Naive B cell (primary cell): ENCODE results near the gene CD8A. TPM values are rescaled to one million over a fixed set of nuclear protein-coding genes. Genes with fewer than 3 reads are reported as not detected.
"Not testable (repeated sequence)": the region's sequence is repeated elsewhere in the genome, so short reads cannot be mapped to it uniquely, and the experiment has no call there.

Experiments used
- ATAC-seq, 2 donors: fragments of 150-1000 bp; cut with Tn5 transposase; 2 replicates each; pipeline ENCODE4 v1.10.0; 2021; ENCODE audit warnings: low read depth in 2 of 2, mild to moderate bottlenecking in 2 of 2, moderate library complexity in 2 of 2
- DNase-seq: peaks from one replicate; pipeline ENCODE4 v3.0.0; 2022
- H3K27ac Mint-ChIP-seq, 6 donors: one replicate each; pipeline ENCODE4 v1.8.0; 2020 to 2022; ENCODE audit warnings: mild to moderate bottlenecking in 6 of 6, mixed read lengths in 6 of 6, moderate library complexity in 5 of 6, inconsistent platforms in 2 of 6
- H3K27me3 Mint-ChIP-seq, 3 donors: one replicate each; pipeline ENCODE4 v1.8.0; 2021 to 2022; ENCODE audit warnings: mixed read lengths in 3 of 3, mild to moderate bottlenecking in 1 of 3
- H3K36me3 Mint-ChIP-seq, 2 donors: one replicate each; pipeline ENCODE4 v1.8.0; 2020 to 2022; ENCODE audit warnings: mixed read lengths in 2 of 2, inconsistent platforms in 1 of 2, mild to moderate bottlenecking in 1 of 2
- H3K4me1 Mint-ChIP-seq, 3 donors: one replicate each; pipeline ENCODE4 v1.8.0; 2020 to 2022; ENCODE audit warnings: mixed read lengths in 3 of 3, inconsistent platforms in 1 of 3, mild to moderate bottlenecking in 1 of 3, moderate library complexity in 1 of 3
- H3K4me3 Mint-ChIP-seq, 8 donors: one replicate each; pipeline ENCODE4 v1.8.0; 2020 to 2022; ENCODE audit warnings: mild to moderate bottlenecking in 8 of 8, mixed read lengths in 8 of 8, moderate library complexity in 8 of 8, inconsistent platforms in 2 of 8
- H3K9me3 Mint-ChIP-seq, 7 donors: one replicate each; pipeline ENCODE4 v1.8.0; 2020 to 2022; ENCODE audit warnings: mixed read lengths in 7 of 7, mild to moderate bottlenecking in 5 of 7, inconsistent platforms in 2 of 7, moderate library complexity in 1 of 7
- polyA plus RNA-seq, 6 donors: library from polyadenylated mRNA; unstranded; fragments of 300-500 nt; fragmentation: Illumina TruSeq; gene quantifications; one replicate each; pipeline ENCODE4 v1.2.3, GENCODE V29; 2021; ENCODE audit warnings: low read depth in 6 of 6

The CD8A gene
- polyA plus RNA-seq, 6 donors from 2014 or later: 0.59 to 1.9 (median 1.0) TPM; not detected in 2

- not testable (repeated sequence) for H3K4me3 Mint-ChIP-seq, H3K36me3 Mint-ChIP-seq, H3K27ac Mint-ChIP-seq, ATAC-seq, H3K4me1 Mint-ChIP-seq, H3K27me3 Mint-ChIP-seq, DNase-seq, H3K9me3 Mint-ChIP-seq
Observed at GRCh38 chr2:86734896-86735295, 55.8 kb downstream of the CD8A start.

Other genes starting within 250 kb of the CD8A start
- gene CHMP3, start 227.5 kb downstream of the CD8A start, polyA plus RNA-seq: 100 to 1,000 TPM in 2 of 6 donors, 10 to 100 TPM in 4; 61.6 to 107 (median 96.4) TPM
- 1 to 10 TPM; 3.3 to 7.6 (median 4.9) TPM for gene RNF103, start 167.0 kb downstream of the CD8A start, polyA plus RNA-seq
- gene RMND5A, start 70.6 kb downstream of the CD8A start, polyA plus RNA-seq: 10 to 100 TPM; 18.5 to 24.2 (median 21.2) TPM
- 1 to 10 TPM in 4 of 6 donors, under 1 TPM in 1, not detected in 1; 0.31 to 2.0 (median 1.5) TPM for gene CD8B, start 71.0 kb upstream of the CD8A start, polyA plus RNA-seq
- gene RGPD1, start 151.2 kb upstream of the CD8A start, polyA plus RNA-seq: 1 to 10 TPM in 1 of 6 donors, under 1 TPM in 2, not detected in 3; 0.50 to 1.1 (median 0.82) TPM
- 1 to 10 TPM in 3 of 6 donors, under 1 TPM in 2, not detected in 1; 0.66 to 3.4 (median 1.5) TPM for gene PLGLB1, start 230.9 kb upstream of the CD8A start, polyA plus RNA-seq